ENCODE measurements around the gene GRID1. TPM values are rescaled to one million over a fixed set of nuclear protein-coding genes. Genes with fewer than 3 reads are reported as not detected.

GRID1 gene
- total and polyA plus RNA-seq, 8 donors, result 0.31 to 8.5 (median 1.0) TPM; not detected in 1

DNA sequence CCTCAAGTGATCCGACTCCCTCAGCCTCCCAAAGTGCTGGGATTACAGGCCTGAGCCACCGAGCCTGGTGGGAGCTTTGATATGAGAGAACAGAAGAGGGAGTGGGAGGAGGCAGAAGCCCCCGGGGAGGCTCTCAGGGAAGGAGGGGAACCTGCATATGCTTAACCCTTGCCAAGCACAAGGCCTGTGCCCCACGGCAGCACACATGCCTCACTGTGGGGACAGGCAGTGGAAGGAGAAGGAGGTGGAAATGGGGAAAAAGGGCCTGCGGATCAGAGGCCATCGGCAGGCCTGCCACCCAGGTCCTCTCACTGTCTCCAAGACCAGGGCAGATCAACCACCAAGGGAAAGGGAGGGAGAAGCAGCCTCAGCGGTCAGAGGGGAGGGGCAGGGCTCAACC, 7.2 kb upstream of the GRID1 start:
- intact Hi-C loops (cut with DNase I; ENCODE audit: low total_unique reads), result loop anchor here (10.0 kb wide), 1 partner anchor 829 kb away; no protein-coding TSS in a partner anchor

GRCh38 chr10:86373251-86373650, 6.7 kb upstream of the GRID1 start:
- peaks cover 0 to 86% (median 36%) of the 10 kb centered on the region in 3 donors for H3K27me3 ChIP-seq
- H3K27ac ChIP-seq, result no peak overlapping the region
- H3K4me3 ChIP-seq, result no peak overlapping the region
- H3K9me3 ChIP-seq, result no peaks in the 10 kb centered on the region
- WGBS, 5 donors, result 65 to 83% (median 73%) methylated on average over 2 to 3 of the region's 3 CpGs
- peaks cover 4 to 9% (median 6%) of the 10 kb centered on the region in 4 donors for H3K4me1 ChIP-seq
- DNase-seq, result no peak
- intact Hi-C loops (cut with DNase I; ENCODE audit: low total_unique reads), result loop anchor here (10.0 kb wide), 1 partner anchor 828 kb away; no protein-coding TSS in a partner anchor
- TF ChIP-seq POLR2A (IDR thresholded peaks at IDR 0.05) (no peak), POLR2AphosphoS5 (IDR thresholded peaks at IDR 0.05) (no peak), EP300 (IDR thresholded peaks at IDR 0.05) (no peak)
- TF ChIP-seq, protein P1, sequence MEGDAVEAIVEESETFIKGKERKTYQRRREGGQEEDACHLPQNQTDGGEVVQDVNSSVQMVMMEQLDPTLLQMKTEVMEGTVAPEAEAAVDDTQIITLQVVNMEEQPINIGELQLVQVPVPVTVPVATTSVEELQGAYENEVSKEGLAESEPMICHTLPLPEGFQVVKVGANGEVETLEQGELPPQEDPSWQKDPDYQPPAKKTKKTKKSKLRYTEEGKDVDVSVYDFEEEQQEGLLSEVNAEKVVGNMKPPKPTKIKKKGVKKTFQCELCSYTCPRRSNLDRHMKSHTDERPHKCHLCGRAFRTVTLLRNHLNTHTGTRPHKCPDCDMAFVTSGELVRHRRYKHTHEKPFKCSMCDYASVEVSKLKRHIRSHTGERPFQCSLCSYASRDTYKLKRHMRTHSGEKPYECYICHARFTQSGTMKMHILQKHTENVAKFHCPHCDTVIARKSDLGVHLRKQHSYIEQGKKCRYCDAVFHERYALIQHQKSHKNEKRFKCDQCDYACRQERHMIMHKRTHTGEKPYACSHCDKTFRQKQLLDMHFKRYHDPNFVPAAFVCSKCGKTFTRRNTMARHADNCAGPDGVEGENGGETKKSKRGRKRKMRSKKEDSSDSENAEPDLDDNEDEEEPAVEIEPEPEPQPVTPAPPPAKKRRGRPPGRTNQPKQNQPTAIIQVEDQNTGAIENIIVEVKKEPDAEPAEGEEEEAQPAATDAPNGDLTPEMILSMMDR (IDR thresholded peaks at IDR 0.05), result no peak
- no peaks in the 10 kb centered on the region for H3K36me3 ChIP-seq

More for the DNA sequence above, 7.2 kb upstream of the GRID1 start:
- TF ChIP-seq EP300 (IDR thresholded peaks at IDR 0.05), result no peak
- no peak for TF ChIP-seq POLR2AphosphoS5 (IDR thresholded peaks at IDR 0.05)
- TF ChIP-seq, protein P1 (IDR thresholded peaks at IDR 0.05), result no peak
- TF ChIP-seq POLR2A (IDR thresholded peaks at IDR 0.05), result no peak
- peaks cover 4 to 9% (median 6%) of the 10 kb centered on the region in 4 donors for H3K4me1 ChIP-seq
- no peaks in the 10 kb centered on the region for H3K36me3 ChIP-seq
- H3K4me3 ChIP-seq, result no peak overlapping the region
- no peaks in the 10 kb centered on the region for H3K9me3 ChIP-seq
- WGBS, 5 donors, result 68 to 79% (median 73%) methylated on average over 7 of the region's 7 CpGs
- H3K27me3 ChIP-seq, result peaks cover 0 to 86% (median 36%) of the 10 kb centered on the region in 3 donors
- peak in 1 of 2 donors; percentile 20 for DNase-seq
- H3K27ac ChIP-seq, result no peak overlapping the region

GRCh38 chr10:86372784-86373239, 6.2 kb upstream of the GRID1 start:
- H3K4me1 ChIP-seq, result peaks cover 4 to 9% (median 6%) of the 10 kb centered on the region in 4 donors
- no peaks in the 10 kb centered on the region for H3K9me3 ChIP-seq
- H3K4me3 ChIP-seq, result no peak overlapping the region
- TF ChIP-seq POLR2AphosphoS5 (IDR thresholded peaks at IDR 0.05) (no peak), POLR2A (IDR thresholded peaks at IDR 0.05) (no peak)
- TF ChIP-seq, protein P1 (IDR thresholded peaks at IDR 0.05), result no peak
- 70 to 86% (median 78%) methylated on average over 5 of the region's 5 CpGs for WGBS, 5 donors
- intact Hi-C loops (cut with DNase I; ENCODE audit: low total_unique reads), result loop anchor here (10.0 kb wide), 1 partner anchor 828 kb away; no protein-coding TSS in a partner anchor
- peak in 1 of 2 donors; percentile 17 for DNase-seq
- H3K36me3 ChIP-seq, result no peaks in the 10 kb centered on the region
- H3K27ac ChIP-seq, result no peak overlapping the region
- peaks cover 2 to 86% (median 36%) of the 10 kb centered on the region in 3 donors for H3K27me3 ChIP-seq

GRCh38 chr10:86372119-86372783, 5.7 kb upstream of the GRID1 start:
- Histone ChIP-seq H3K27me3 (peaks cover 5 to 86% (median 39%) of the 10 kb centered on the region in 3 donors), H3K27ac (no peak overlapping the region), H3K36me3 (no peaks in the 10 kb centered on the region), H3K4me3 (no peak overlapping the region), H3K9me3 (no peaks in the 10 kb centered on the region), H3K4me1 (peaks cover 6 to 10% (median 10%) of the 10 kb centered on the region in 4 donors)
- intact Hi-C loops (cut with DNase I; ENCODE audit: low total_unique reads), result loop anchor here (10.0 kb wide), 1 partner anchor 827 kb away; no protein-coding TSS in a partner anchor
- TF ChIP-seq POLR2AphosphoS5 (IDR thresholded peaks at IDR 0.05) (no peak), POLR2A (IDR thresholded peaks at IDR 0.05) (no peak), EP300 (IDR thresholded peaks at IDR 0.05) (no peak)
- TF ChIP-seq, protein P1 (IDR thresholded peaks at IDR 0.05), result no peak
- 55 to 68% (median 62%) methylated on average over 6 to 7 of the region's 7 CpGs for WGBS, 5 donors
- DNase-seq, result peak in 1 of 2 donors; percentile 2
